Coronary artery (tissue), 2 donors: ENCODE data around the gene TRAPPC3.

Experiments
- DNase-seq: peaks from one replicate; pipeline ENCODE4 v3.0.0-alpha.2; 2017; ENCODE audit warnings: low spot score
- H3K27ac ChIP-seq, 2 donors: fragments of 200-600 bp; sonication (generic); one replicate each; pipeline ENCODE4 v1.5.1; 2016 to 2019
- H3K4me3 ChIP-seq: fragments of 200-600 bp; sonication (generic); 2 replicates; pipeline ENCODE4 v1.5.1; 2016; ENCODE audit warnings: mild to moderate bottlenecking, moderate library complexity
- CTCF ChIP-seq: fragments of 200-600 bp; sonication (generic); IDR thresholded peaks from one replicate; pipeline ENCODE4 v1.5.1; 2019; ENCODE audit warnings: antibody characterized with exemption

Gene TRAPPC3

GRCh38 chr1:36137226-36137625 lies 12.1 kb downstream of the TRAPPC3 start:
- DNase-seq = no peak
- TF ChIP-seq CTCF = no peak
- peak overlapping the region; percentile 59 to 84 for H3K27ac ChIP-seq
- no peak overlapping the region for H3K4me3 ChIP-seq

GRCh38 chr1:36136535-36136934 lies 12.8 kb downstream of the TRAPPC3 start:
- no peak for TF ChIP-seq CTCF
- Histone ChIP-seq H3K4me3 (no peak overlapping the region), H3K27ac (peak overlapping the region; percentile 59 to 84)
- no peak for DNase-seq

- Histone ChIP-seq H3K4me3 (no peak overlapping the region), H3K27ac (peak overlapping the region; percentile 59 to 84)
- DNase-seq = no peak
- TF ChIP-seq CTCF = no peak
Measured at GRCh38 chr1:36135796-36136195, 13.5 kb downstream of the TRAPPC3 start.

GRCh38 chr1:36135330-36135667 lies 14.0 kb downstream of the TRAPPC3 start:
- DNase-seq = no peak
- no peak for TF ChIP-seq CTCF
- Histone ChIP-seq H3K27ac (peak overlapping the region; percentile 59 to 84), H3K4me3 (no peak overlapping the region)

GRCh38 chr1:36134505-36135329 lies 14.6 kb downstream of the TRAPPC3 start:
- TF ChIP-seq CTCF = peak; percentile 76
- Histone ChIP-seq H3K4me3 (no peak overlapping the region), H3K27ac (peak overlapping the region; percentile 59 to 84)
- no peak for DNase-seq

GRCh38 chr1:36134031-36134430 lies 15.3 kb downstream of the TRAPPC3 start:
- no peak for TF ChIP-seq CTCF
- DNase-seq = no peak
- no peak overlapping the region for H3K4me3 ChIP-seq
- peak overlapping the region in 1 of 2 donors; percentile 84 for H3K27ac ChIP-seq

GRCh38 chr1:36133484-36133883 lies 15.8 kb downstream of the TRAPPC3 start:
- no peak for DNase-seq
- Histone ChIP-seq H3K4me3 (no peak overlapping the region), H3K27ac (peak overlapping the region in 1 of 2 donors; percentile 84)
- TF ChIP-seq CTCF = no peak
